ENCODE measurements around the gene CXCL13.
"Not testable (repeated sequence)": the region's sequence is repeated elsewhere in the genome, so short reads cannot be mapped to it uniquely, and the experiment has no call there.

The CXCL13 gene

DNA sequence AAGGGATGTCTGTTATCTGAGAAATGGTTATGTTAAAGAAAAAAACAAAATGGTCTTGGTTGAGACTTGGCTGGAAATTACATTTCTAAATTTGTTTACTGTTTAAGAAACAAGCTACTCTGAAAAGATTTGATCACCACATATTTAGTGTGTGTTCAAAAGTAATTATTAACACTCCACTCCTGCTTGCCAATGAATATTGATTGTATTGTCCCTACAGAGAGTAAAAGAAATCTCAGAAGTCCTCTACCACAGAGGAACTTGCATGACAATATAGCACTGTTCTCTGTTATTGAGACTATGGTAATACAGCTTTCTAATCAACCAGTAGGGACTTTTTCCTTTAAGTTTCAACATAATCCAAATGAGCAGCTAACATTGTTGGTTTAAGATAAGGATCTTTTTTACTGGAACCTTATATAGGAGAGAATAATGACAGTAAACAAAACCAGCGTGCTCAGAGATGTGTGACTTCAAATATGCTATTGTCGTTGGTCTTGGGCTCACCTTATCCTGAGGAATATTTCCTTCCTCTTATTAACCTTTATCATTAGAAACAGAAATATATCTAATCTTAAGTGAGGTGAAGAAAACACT, 47.6 kb downstream of the CXCL13 start:
- TF ChIP-seq, protein P1, sequence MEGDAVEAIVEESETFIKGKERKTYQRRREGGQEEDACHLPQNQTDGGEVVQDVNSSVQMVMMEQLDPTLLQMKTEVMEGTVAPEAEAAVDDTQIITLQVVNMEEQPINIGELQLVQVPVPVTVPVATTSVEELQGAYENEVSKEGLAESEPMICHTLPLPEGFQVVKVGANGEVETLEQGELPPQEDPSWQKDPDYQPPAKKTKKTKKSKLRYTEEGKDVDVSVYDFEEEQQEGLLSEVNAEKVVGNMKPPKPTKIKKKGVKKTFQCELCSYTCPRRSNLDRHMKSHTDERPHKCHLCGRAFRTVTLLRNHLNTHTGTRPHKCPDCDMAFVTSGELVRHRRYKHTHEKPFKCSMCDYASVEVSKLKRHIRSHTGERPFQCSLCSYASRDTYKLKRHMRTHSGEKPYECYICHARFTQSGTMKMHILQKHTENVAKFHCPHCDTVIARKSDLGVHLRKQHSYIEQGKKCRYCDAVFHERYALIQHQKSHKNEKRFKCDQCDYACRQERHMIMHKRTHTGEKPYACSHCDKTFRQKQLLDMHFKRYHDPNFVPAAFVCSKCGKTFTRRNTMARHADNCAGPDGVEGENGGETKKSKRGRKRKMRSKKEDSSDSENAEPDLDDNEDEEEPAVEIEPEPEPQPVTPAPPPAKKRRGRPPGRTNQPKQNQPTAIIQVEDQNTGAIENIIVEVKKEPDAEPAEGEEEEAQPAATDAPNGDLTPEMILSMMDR (IDR thresholded peaks at IDR 0.05; ENCODE audit: low read depth, low read length, missing control alignments) = no peak
- no peak for DNase-seq (ENCODE audit: low read depth)
- no peak overlapping the region for H3K4me3 ChIP-seq (ENCODE audit: low read depth, low read length)

DNA sequence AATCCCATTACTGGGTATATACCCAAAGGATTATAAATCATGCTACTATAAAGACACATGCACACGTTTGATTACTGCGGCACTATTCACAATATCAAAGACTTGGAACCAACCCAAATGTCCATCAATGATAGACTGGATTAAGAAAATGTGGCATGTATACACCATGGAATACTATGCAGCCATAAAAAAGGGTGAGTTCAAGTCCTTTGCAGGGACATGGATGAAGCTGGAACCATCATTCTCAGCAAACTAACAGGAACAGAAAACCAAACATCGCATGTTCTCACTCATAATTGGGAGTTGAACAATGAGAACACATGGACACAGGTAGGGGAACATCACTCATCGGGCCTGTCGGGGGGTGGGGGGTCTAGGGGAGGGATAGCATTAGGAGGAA, 54.7 kb downstream of the CXCL13 start:
- not testable (repeated sequence) for H3K4me3 ChIP-seq (ENCODE audit: low read depth, low read length); DNase-seq (ENCODE audit: low read depth)

Data from GM12864 (cell line).